OCI-LY7 (cell line): Measurements from ENCODE around the gene MORN1. TPM values are rescaled to one million over a fixed set of nuclear protein-coding genes. Genes with fewer than 3 reads are reported as not detected.

Source experiments
- BruUV-seq: library from RNA; stranded (reverse); fragments of 400-500 nt; replicated peaks from 2 replicates; lab custom pipeline; 2021; lab: Mats Ljungman, UMichigan
- CTCF ChIA-PET: fragments of 300-600 bp; sonication (Branson Sonifier 250); formaldehyde crosslinking; loops from one replicate; lab custom pipeline; 2022; ENCODE audit warnings: antibody characterized with exemption; ENCODE audit not compliant: unreplicated experiment; lab: Charles Lee
- POLR2A ChIA-PET: fragments of 300-600 bp; sonication (Branson Sonifier 250); formaldehyde crosslinking; loops from one replicate; lab custom pipeline; 2022; ENCODE audit warnings: antibody characterized with exemption; lab: Charles Lee
- DNase-seq: peaks from one replicate; pipeline ENCODE4 v3.0.0-alpha.2; 2015; ENCODE audit warnings: low spot score
- H2AFZ ChIP-seq: fragments of 200-600 bp; sonication (generic), shearing (Covaris generic); 2 replicates; pipeline ENCODE4 v1.6.1; 2014; ENCODE audit warnings: mild to moderate bottlenecking, antibody characterized with exemption, low read length, moderate library complexity
- H3K27ac ChIP-seq: fragments of 200-600 bp; sonication (generic); 2 replicates; pipeline ENCODE4 v1.5.1; 2014; ENCODE audit warnings: mixed run types, low read depth, mild to moderate bottlenecking, moderate library complexity, low read length, inconsistent platforms; ENCODE audit not compliant: poor library complexity, severe bottlenecking
- H3K36me3 ChIP-seq: fragments of 200-600 bp; sonication (generic); 2 replicates; pipeline ENCODE4 v1.6.1; 2014; ENCODE audit warnings: mild to moderate bottlenecking, antibody characterized with exemption, low read length, moderate library complexity, mixed read lengths; ENCODE audit not compliant: insufficient read depth
- H3K4me1 ChIP-seq: fragments of 200-600 bp; sonication (generic); 2 replicates; pipeline ENCODE4 v1.5.1; 2014; ENCODE audit warnings: mild to moderate bottlenecking, low read length; ENCODE audit not compliant: insufficient read depth, poor library complexity, severe bottlenecking
- H3K4me2 ChIP-seq: fragments of 200-600 bp; sonication (generic); 2 replicates; pipeline ENCODE4 v1.6.1; 2014; ENCODE audit warnings: mild to moderate bottlenecking, low read length
- H3K4me3 ChIP-seq: fragments of 200-600 bp; sonication (generic); 2 replicates; pipeline ENCODE4 v1.5.1; 2014; ENCODE audit warnings: mild to moderate bottlenecking, low read depth, low read length; ENCODE audit not compliant: poor library complexity, severe bottlenecking
- H3K79me2 ChIP-seq: fragments of 200-600 bp; sonication (generic); 2 replicates; pipeline ENCODE4 v1.6.1; 2016; ENCODE audit warnings: low read depth, mild to moderate bottlenecking, low read length, moderate library complexity, mixed read lengths; ENCODE audit not compliant: insufficient read depth
- H3K9me2 ChIP-seq: fragments of 200-600 bp; sonication (generic); 2 replicates; pipeline ENCODE4 v1.6.1; 2016; ENCODE audit warnings: mild to moderate bottlenecking, low read length, mixed read lengths; ENCODE audit not compliant: insufficient read depth
- H3K9me3 ChIP-seq: fragments of 200-600 bp; sonication (generic); 2 replicates; pipeline ENCODE4 v1.6.1; 2014; ENCODE audit warnings: mild to moderate bottlenecking, mixed run types, low read length, mixed read lengths
- H4K20me1 ChIP-seq: fragments of 200-600 bp; sonication (generic); 2 replicates; pipeline ENCODE4 v1.6.1; 2014; ENCODE audit warnings: mild to moderate bottlenecking, antibody characterized with exemption, low read length, moderate library complexity, mixed read lengths; ENCODE audit not compliant: insufficient read depth
- EZH2phosphoT487 ChIP-seq: fragments of 200-600 bp; sonication (generic); IDR thresholded peaks from 2 replicates; pipeline ENCODE4 v1.6.1; 2018; ENCODE audit warnings: low read depth, borderline replicate concordance, mild to moderate bottlenecking, mixed run types, antibody characterized with exemption, low read length, moderate library complexity, mixed read lengths
- intact Hi-C: fragments of 100-400 bp; cut with micrococcal nuclease; formaldehyde crosslinking; loops from one replicate; pipeline ENCODE4 v1.10.0; 2022; ENCODE audit not compliant: unreplicated experiment
- total RNA-seq, 2 experiments: library from RNA; depleted of rRNA in 1 of 2; stranded (reverse); fragments of >200 nt in 1 of 2; shearing (Covaris generic) in 1 of 2; gene quantifications; 2 replicates each; pipeline ENCODE4 v1.2.3, GENCODE V29; 2014 to 2022
- TF ChIP-seq, protein P1 (sequence below): fragments of 200-600 bp; sonication (generic); conservative IDR thresholded peaks from 2 replicates; pipeline ENCODE4 v1.5.1; 2014; ENCODE audit warnings: mild to moderate bottlenecking, antibody characterized with exemption, low read length, moderate library complexity, mixed read lengths

Gene MORN1
- total RNA-seq, 2 experiments from 2014 or later: 13.1 to 29.7 TPM

DNA sequence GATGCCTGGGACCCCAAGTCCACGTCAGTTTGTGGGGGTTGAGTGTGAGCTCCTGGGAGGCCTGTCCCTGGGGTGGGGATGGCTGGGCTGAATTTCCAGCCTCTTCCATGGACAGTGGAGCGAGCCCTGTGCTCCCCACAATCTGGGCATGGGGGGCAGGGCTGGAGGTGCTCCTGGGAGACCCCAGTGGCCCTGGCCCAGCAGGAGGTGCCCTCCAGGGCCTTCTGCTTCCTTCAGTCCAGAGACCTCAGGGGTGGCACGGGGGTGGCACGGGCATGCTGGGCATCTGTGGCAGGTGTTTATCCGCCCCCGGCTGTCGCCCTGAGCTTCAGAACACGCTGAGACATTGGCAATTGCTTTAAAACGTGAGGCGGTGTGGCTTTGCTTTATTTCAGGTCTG, 40.9 kb downstream of the MORN1 start:
- no peak for TF ChIP-seq EZH2phosphoT487
- TF ChIP-seq, protein P1, sequence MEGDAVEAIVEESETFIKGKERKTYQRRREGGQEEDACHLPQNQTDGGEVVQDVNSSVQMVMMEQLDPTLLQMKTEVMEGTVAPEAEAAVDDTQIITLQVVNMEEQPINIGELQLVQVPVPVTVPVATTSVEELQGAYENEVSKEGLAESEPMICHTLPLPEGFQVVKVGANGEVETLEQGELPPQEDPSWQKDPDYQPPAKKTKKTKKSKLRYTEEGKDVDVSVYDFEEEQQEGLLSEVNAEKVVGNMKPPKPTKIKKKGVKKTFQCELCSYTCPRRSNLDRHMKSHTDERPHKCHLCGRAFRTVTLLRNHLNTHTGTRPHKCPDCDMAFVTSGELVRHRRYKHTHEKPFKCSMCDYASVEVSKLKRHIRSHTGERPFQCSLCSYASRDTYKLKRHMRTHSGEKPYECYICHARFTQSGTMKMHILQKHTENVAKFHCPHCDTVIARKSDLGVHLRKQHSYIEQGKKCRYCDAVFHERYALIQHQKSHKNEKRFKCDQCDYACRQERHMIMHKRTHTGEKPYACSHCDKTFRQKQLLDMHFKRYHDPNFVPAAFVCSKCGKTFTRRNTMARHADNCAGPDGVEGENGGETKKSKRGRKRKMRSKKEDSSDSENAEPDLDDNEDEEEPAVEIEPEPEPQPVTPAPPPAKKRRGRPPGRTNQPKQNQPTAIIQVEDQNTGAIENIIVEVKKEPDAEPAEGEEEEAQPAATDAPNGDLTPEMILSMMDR: no peak
- Histone ChIP-seq H3K4me3 (no peak overlapping the region), H4K20me1 (no peaks in the 10 kb centered on the region), H3K36me3 (no peaks in the 10 kb centered on the region), H3K4me1 (no peaks in the 10 kb centered on the region), H2AFZ (no peak overlapping the region), H3K9me2 (no peaks in the 10 kb centered on the region), H3K27ac (no peak overlapping the region), H3K79me2 (no peaks in the 10 kb centered on the region), H3K4me2 (no peak overlapping the region), H3K9me3 (no peaks in the 10 kb centered on the region)
- ChIA-PET CTCF (no interaction called here), POLR2A (no interaction called here)
- intact Hi-C loops: no loop called here
- no peak for DNase-seq
- no TSS peak for BruUV-seq

DNA sequence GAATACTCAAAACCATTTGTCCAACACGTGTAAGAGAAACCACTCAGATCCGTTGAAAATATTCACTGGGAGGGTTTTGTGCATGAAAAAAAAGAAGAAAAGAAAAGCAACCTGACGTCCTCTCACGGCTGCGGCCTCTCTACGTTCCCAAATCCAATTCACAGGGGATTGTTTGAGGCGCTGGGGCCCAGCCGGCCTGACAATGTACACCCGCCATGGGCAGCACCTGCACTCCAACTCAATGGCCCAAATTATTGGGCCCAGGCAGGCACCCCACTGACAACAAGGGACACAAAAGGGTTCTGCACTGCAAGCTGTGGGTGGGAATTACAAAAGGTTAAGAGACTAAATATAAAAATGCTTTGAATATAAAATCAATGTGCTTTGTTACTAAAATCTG, 41.5 kb downstream of the MORN1 start:
- intact Hi-C loops: no loop called here
- no peaks in the 10 kb centered on the region for H3K36me3 ChIP-seq
- CTCF ChIA-PET: no interaction called here

More for the DNA sequence above, 41.5 kb downstream of the MORN1 start:
- Histone ChIP-seq H3K27ac (no peak overlapping the region), H2AFZ (no peak overlapping the region), H3K4me3 (no peak overlapping the region), H3K4me2 (no peak overlapping the region), H3K4me1 (no peaks in the 10 kb centered on the region), H3K9me2 (no peaks in the 10 kb centered on the region), H3K79me2 (no peaks in the 10 kb centered on the region), H4K20me1 (no peaks in the 10 kb centered on the region), H3K9me3 (no peaks in the 10 kb centered on the region)
- DNase-seq: no peak
- no TSS peak for BruUV-seq
- TF ChIP-seq, protein P1: no peak
- no peak for TF ChIP-seq EZH2phosphoT487
- POLR2A ChIA-PET: no interaction called here
